IPS-NIHi7 (cell line): Measurements from ENCODE around the gene APBA2.

ENCODE experiments used
- DNase-seq: peaks from one replicate; pipeline ENCODE4 v3.0.0; 2012; ENCODE audit warnings: mixed read lengths; ENCODE audit errors: extremely low spot score

APBA2 gene

GRCh38 chr15:29119847-29120246, 234.1 kb downstream of the APBA2 start:
- no peak for DNase-seq

DNA sequence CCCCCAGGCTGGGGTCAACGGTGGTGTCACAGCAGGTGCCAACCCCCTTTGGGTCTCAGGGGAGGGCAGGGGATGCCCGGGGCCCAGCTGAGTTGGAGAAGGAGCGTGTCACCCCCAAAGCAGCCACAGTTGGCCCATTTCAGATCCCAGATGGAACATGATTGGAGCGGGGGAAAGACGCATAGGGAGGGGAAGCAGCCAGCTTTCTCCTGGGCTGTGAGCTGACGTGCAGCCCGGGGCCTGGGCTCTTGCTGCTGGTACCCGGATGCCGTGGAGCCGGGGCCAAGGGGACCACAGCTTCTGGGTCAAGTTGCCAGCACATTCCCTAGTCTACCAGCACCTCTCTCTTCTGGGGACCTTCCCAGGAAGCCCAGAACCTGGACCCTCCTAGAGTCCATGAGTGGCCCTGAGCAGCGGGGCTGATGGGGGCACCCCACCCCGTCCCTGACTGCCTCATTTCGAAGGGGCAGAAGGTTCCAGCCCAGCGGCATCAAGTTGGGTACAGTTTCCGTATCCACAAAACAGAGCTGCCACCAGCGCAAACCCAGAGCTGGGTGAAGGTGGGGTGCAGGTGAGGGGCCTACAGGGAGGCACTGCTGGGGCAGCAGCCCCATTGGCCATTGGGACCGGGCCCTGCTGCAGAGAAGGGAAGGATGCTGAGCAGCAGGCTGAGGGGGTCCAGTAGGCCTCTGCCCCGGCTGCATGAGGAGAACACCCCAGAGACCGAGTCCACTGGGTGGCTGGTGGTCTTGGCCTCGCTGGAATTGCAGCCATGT, 235.0 kb downstream of the APBA2 start:
- DNase-seq, result no peak

- no peak for DNase-seq
Measured at GRCh38 chr15:29121369-29121656, 235.5 kb downstream of the APBA2 start.

GRCh38 chr15:29121907-29122306, 236.1 kb downstream of the APBA2 start:
- DNase-seq, result no peak

- DNase-seq, result no peak
Measured at GRCh38 chr15:29122506-29122905, 236.7 kb downstream of the APBA2 start.

GRCh38 chr15:29123171-29123570, 237.4 kb downstream of the APBA2 start:
- DNase-seq, result no peak

DNA sequence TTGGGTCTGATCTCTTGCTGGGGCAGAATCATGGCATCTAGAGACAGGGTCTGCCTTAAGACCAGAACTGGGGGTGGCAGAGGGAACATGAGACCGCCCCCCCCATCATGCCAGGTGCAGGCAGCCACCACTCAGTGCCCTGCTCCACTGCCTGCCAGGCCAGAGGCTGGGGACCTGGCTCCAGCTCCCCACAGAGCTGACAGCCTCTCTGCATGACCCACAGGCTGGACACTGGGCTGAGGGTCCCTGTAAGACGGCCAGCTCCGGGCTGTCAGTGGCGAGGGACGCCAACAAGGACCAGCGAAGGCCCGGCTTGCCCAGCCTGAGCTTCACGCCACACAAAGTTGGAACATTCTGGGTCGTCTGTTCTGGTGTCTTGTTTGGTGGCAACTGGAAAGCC, 238.2 kb downstream of the APBA2 start:
- DNase-seq, result no peak

DNA sequence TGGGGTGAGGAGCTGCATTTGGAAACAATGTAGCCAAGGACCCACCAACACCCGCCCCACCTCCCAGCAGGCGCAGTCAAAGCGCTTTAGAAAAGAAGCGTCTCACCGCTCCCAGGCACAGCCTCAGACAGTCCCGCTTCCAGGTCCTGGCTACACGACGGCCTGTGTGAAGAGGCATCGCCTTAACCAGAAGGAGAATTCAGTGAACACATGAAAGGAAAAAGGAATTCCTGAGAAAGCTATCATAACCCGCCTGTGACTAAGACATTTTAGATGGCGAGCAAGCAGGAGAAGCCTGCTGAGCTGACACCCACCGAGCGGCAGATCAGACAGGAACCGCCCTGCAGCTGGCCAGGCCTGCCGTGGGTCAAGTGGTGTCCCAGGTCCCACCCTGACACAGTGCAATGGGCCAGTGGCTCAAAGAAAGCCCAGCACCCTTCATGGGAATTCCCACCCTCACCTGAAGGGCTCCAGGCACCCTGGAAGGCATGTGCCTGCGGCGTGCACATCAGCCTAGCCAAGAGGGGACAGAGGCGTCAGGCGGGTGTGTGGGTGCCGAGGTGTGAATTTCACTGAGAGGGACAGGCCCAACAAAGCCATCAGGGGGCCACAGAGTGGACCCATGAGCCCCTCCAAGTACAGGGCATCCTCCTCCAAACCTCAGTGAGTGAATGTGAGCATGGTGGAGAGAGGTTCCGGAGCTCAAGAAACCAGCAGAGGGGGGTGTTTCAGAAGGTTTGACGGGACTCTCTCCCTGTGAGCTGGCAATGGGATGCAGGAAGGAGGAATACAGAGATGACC, 239.0 kb downstream of the APBA2 start:
- DNase-seq, result peak; percentile 53

- no peak for DNase-seq
Measured at GRCh38 chr15:29125382-29126207, 239.8 kb downstream of the APBA2 start.

DNA sequence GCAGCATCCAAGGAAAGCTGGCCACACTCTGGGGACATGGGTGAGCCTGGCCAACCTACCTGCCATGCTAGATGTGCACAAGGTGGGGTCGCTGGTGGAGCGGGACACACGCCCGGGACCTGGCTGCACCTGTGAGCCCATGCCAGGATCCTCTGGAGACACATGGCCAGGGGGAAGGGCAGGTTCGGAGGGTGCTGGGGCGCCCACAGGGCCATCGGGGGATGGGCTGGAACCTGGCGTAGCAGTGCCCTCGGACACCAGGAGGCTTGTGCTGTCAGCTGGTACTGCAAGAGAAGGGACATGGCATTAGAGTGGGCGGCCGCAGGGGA, 240.4 kb downstream of the APBA2 start:
- no peak for DNase-seq

GRCh38 chr15:29126821-29127461, 241.2 kb downstream of the APBA2 start:
- DNase-seq, result peak; percentile 49

DNA sequence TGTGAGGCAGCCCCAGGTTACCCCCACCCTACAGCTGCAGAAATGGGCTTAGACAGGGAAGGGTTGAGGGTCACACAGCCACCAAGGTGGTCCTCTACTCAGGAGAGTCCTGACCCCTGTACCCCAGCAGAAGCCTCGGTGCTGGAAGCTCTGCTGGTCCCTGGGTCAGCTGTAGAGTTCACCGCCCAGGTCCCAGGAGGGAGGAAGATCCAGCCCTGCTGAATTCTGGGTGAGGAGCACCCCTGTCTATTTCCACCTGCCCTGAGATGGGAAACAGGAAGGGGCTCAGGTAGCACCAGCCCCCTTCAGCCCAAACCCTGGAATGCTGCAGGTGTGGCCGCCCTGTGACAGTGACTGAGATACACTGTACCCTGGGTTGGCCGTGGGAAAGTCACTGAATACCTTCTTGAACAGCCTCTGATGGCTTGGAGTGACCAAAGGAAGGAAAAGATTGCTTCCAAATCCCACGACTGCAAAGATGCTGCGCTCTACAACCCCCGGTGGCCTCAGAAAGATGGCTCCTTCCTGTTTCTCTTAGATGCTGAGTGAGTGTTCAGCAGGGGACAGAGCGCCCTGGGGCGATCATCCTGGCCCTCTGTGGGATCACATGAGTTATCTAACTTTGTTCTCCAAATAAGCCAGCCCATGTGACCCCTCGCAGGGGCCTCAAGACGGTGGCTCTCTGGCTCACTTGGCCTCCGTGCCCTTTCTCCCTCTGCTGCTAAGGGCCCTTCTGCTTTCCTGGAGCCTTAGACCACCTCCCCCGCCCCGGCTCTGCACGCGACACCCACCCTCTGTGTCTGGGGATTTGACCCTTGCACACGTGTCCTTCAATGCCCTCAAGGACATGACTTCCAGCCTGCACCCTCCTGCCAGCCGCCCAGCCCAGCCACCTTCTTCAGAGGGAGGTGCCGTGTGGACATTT, 242.0 kb downstream of the APBA2 start:
- DNase-seq, result no peak

DNA sequence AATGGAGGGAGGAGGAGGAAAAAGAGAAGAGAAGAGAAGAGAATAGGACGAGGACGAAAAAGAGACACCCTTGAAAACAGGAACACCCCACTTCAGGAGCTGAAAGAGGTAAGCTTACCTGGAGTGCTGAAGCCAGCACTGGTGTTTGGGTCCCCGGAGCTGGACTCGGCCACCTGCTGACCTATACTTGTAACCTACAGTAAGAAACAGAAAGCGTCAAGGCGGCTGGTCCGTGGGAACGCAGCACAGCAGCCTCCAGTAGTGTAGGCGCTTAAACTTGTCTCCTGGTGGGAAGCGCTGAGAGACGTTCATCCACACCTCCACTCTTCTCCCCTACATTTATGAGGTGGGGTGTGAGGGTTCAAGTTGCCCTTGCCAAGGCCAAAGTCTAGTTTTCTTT, 242.9 kb downstream of the APBA2 start:
- no peak for DNase-seq

DNA sequence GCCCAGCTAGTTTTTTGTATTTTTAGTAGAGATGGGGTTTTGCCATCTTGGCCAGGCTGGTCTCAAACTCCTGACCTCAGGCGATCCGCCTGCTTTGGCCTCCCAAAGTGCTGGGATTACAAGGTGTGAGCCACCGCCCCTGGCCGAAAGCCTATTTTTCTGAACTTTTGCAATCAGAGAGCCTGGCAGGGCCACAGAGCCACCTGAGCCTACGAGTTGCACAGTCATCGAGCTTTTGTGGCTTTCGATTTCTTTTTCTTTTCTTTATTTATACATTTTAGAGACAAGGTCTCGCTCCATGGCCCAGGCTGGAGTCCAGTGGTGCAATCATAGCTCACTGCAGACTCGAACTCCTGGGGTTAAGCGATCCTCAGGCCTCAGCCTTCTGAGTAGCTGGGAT, 243.4 kb downstream of the APBA2 start:
- no peak for DNase-seq

DNA sequence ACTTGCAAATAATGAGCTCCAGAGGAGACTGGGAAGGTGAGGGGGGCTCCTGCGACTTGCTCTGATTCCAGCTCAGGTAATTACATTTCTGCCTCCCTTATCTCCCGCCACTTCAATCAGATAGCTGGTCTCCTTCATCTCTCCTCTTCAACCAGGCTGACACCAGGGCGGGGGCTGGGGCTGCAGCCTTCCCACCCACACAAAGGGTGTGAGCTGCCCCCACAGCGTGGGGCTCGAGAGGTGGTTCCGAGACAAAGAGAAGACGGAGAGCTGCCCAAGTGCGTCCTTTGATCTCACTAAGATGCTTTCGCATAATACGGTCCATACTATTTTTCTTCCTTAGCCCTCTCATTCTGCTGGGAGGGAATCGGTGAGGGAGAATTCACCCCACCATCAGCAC, 244.2 kb downstream of the APBA2 start:
- no peak for DNase-seq

DNA sequence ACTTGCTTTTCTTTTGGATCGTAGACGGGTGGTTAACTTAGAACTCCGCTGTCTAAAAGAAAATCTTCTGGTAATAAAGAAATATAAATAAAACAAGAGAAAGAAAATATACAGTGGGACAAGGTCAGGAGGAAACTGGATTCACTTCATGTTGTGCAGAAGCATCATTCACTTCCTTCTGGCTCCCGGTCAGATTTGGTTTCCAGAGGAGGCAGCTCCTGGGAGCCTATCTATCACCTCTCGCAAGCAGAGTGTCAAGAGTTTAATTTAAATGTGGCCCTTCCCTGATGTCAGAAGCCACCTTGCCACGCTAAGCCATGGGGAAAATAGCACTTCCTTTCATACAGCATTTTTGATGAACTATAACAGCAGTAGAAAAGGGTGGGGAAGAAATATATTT, 244.7 kb downstream of the APBA2 start:
- no peak for DNase-seq

DNA sequence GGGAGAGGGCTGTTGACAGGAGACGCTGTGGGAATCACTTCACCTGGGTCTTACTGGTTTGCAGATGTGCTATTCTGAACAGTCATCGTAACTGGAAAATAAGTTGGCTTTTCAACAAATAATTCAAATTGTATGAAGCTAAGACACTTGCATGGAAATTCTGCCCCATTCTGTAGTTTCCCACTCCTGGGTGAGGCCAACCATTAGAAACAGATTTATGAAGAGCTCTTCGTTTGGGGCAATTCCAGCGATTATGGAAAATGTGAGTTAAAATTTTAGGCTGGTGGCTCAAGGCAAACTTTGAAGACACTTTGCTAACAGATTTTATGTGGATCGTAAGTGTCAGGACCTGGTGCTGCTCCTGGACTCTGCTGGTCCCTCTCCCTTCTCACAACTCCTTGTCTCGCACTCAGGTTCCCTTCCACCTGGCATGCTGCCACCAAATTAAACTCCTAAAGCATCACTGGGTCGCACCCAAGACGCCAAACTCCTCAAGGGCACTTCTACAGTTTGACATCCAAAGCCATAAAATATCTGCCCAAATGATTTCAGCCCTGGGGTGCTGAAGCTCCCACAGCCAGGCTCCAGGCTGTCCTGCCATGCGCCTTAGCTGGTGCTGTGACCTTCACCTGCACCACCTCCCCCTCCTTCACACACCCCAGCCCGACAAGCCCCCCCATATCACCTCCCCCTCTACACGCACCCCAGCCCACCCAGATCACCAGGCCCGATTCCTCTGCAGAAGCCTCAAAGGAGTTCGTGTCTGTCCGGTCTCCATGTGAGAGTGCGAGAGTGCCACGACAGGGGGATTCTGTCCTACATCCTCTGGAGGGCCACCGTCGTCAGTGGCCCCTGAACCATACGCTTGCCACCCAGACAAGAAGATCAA, 245.4 kb downstream of the APBA2 start:
- no peak for DNase-seq

GRCh38 chr15:29131840-29132420, 246.2 kb downstream of the APBA2 start:
- no peak for DNase-seq

- no peak for DNase-seq
Measured at GRCh38 chr15:29132735-29133181, 247.0 kb downstream of the APBA2 start.

DNA sequence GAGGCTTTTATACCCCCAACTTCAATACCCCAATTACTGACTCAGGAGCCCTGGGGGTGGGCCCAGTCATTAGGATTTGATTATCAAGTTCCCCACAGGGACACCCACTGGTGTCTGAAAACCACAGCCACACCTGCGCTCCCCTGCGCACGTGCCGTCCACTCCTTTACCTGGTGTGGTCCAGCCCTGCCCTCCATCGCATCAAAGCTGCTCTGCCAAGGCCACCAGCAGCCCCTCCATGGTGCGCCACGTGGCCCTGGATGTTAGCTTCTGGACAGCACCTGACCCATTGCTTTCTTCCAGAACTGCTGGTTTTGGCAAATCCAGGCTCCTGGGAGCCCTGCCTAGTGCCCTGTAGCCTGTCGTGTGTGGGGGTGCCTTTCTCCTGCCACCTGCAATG, 247.5 kb downstream of the APBA2 start:
- DNase-seq, result no peak
